ENCODE measurements around the gene BICC1.

- TF ChIP-seq JUND (IDR thresholded peaks at IDR 0.05; ENCODE audit: low read length) (no peak), TAF1 (IDR thresholded peaks at IDR 0.05; ENCODE audit: low read depth, low read length) (no peak), JUN (IDR thresholded peaks at IDR 0.05; ENCODE audit: low read depth, low read length) (no peak), POLR2A (IDR thresholded peaks at IDR 0.05; ENCODE audit: control extremely low read depth in 1 of 2, low read depth in 2 of 2, low read length in 2 of 2) (no peak), SIRT6 (IDR thresholded peaks at IDR 0.05; ENCODE audit: low read length) (no peak), RAD21 (IDR thresholded peaks at IDR 0.05 in 1 of 2, conservative IDR thresholded peaks at IDR 0.05 in 1 of 2; ENCODE audit: low read depth in 2 of 2, low read length in 2 of 2) (no peak)
- TF ChIP-seq, protein P1, sequence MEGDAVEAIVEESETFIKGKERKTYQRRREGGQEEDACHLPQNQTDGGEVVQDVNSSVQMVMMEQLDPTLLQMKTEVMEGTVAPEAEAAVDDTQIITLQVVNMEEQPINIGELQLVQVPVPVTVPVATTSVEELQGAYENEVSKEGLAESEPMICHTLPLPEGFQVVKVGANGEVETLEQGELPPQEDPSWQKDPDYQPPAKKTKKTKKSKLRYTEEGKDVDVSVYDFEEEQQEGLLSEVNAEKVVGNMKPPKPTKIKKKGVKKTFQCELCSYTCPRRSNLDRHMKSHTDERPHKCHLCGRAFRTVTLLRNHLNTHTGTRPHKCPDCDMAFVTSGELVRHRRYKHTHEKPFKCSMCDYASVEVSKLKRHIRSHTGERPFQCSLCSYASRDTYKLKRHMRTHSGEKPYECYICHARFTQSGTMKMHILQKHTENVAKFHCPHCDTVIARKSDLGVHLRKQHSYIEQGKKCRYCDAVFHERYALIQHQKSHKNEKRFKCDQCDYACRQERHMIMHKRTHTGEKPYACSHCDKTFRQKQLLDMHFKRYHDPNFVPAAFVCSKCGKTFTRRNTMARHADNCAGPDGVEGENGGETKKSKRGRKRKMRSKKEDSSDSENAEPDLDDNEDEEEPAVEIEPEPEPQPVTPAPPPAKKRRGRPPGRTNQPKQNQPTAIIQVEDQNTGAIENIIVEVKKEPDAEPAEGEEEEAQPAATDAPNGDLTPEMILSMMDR (IDR thresholded peaks at IDR 0.05; ENCODE audit: control extremely low read depth in 1 of 3, insufficient read depth in 1 of 3, low read depth in 1 of 3, low read length in 3 of 3), result no peak
Observed at GRCh38 chr10:58608826-58609531, 96.3 kb downstream of the BICC1 start.
